Keratinocyte (primary cell): ENCODE measurements around the gene GALNT14.

Experiments
- CTCF ChIP-seq, 3 experiments: IDR thresholded peaks in 1 of 3; conservative IDR thresholded peaks in 1 of 3; optimal IDR thresholded peaks in 1 of 3; 2 replicates in 2 of 3; 3 replicates in 1 of 3; pipeline versions ENCODE3 to v1.5.1; 2011; ENCODE audit warnings: low read length in 3 of 3, mild to moderate bottlenecking in 3 of 3, moderate library complexity in 2 of 3, control low read depth in 1 of 3, inconsistent platforms in 1 of 3; ENCODE audit not compliant: insufficient read depth in 2 of 3; ENCODE audit errors: extremely low read depth in 1 of 3
- EZH2 ChIP-seq: IDR thresholded peaks from one replicate; pipeline ENCODE4 v1.6.1; 2012; ENCODE audit warnings: inconsistent platforms, mild to moderate bottlenecking, low read length, moderate library complexity

GRCh38 chr2:31110431-31110830, 27.8 kb downstream of the GALNT14 start:
- TF ChIP-seq CTCF (optimal IDR thresholded peaks at IDR 0.05 in 1 of 3, IDR thresholded peaks at IDR 0.05 in 1 of 3, conservative IDR thresholded peaks at IDR 0.05 in 1 of 3; ENCODE audit: extremely low read depth in 1 of 3, insufficient read depth in 2 of 3, low read length in 3 of 3) = no peak
- TF ChIP-seq EZH2 = no peak
